ENCODE results near the gene ATCAY.

ATCAY gene

GRCh38 chr19:3833578-3834348, 46.7 kb upstream of the ATCAY start:
- H3K27me3 ChIP-seq (ENCODE audit: insufficient read depth, poor library complexity, severe bottlenecking) = no peaks in the 10 kb centered on the region
- DNase-seq (ENCODE audit: low read depth in 1 of 2, low spot score in 1 of 2) = no peak
- no peak overlapping the region for H3K4me3 ChIP-seq (replicated peaks; ENCODE audit: insufficient read depth, low read length)
- no peak overlapping the region for H3K27ac ChIP-seq (replicated peaks)
- TF ChIP-seq CTCF (IDR thresholded peaks at IDR 0.05; ENCODE audit: insufficient read depth, low read length) = no peak
- no peak for TF ChIP-seq REST (IDR thresholded peaks at IDR 0.05; ENCODE audit: insufficient replicate concordance, low read depth)
- no peak for TF ChIP-seq POLR2AphosphoS5 (IDR thresholded peaks at IDR 0.05; ENCODE audit: low read depth)
- TF ChIP-seq GABPA (IDR thresholded peaks at IDR 0.05; ENCODE audit: low read depth) = no peak
- TF ChIP-seq SPI1 (IDR thresholded peaks at IDR 0.05; ENCODE audit: borderline replicate concordance, low read depth) = no peak

GRCh38 chr19:3834349-3835054, 46.0 kb upstream of the ATCAY start:
- no peak for DNase-seq (ENCODE audit: low read depth in 1 of 2, low spot score in 1 of 2)
- Histone ChIP-seq H3K27ac (replicated peaks) (no peak overlapping the region), H3K4me3 (replicated peaks; ENCODE audit: insufficient read depth, low read length) (no peak overlapping the region), H3K27me3 (ENCODE audit: insufficient read depth, poor library complexity, severe bottlenecking) (no peaks in the 10 kb centered on the region)
- no peak for TF ChIP-seq REST (IDR thresholded peaks at IDR 0.05; ENCODE audit: insufficient replicate concordance, low read depth)
- no peak for TF ChIP-seq POLR2AphosphoS5 (IDR thresholded peaks at IDR 0.05; ENCODE audit: low read depth)
- TF ChIP-seq SPI1 (IDR thresholded peaks at IDR 0.05; ENCODE audit: borderline replicate concordance, low read depth) = no peak

GRCh38 chr19:3835055-3835435, 45.4 kb upstream of the ATCAY start:
- Histone ChIP-seq H3K4me3 (replicated peaks; ENCODE audit: insufficient read depth, low read length) (no peak overlapping the region), H3K27me3 (ENCODE audit: insufficient read depth, poor library complexity, severe bottlenecking) (no peaks in the 10 kb centered on the region), H3K27ac (replicated peaks) (no peak overlapping the region)
- DNase-seq (ENCODE audit: low read depth in 1 of 2, low spot score in 1 of 2) = no peak
- TF ChIP-seq POLR2AphosphoS5 (IDR thresholded peaks at IDR 0.05; ENCODE audit: low read depth) = no peak
- no peak for TF ChIP-seq SPI1 (IDR thresholded peaks at IDR 0.05; ENCODE audit: borderline replicate concordance, low read depth)
- TF ChIP-seq GABPA (IDR thresholded peaks at IDR 0.05; ENCODE audit: low read depth) = no peak
- TF ChIP-seq REST (IDR thresholded peaks at IDR 0.05; ENCODE audit: insufficient replicate concordance, low read depth) = no peak
- no peak for TF ChIP-seq CTCF (IDR thresholded peaks at IDR 0.05; ENCODE audit: insufficient read depth, low read length)

Data from HL-60 (cell line).